ENCODE data around the gene CRLF3.
"Not testable (repeated sequence)": the region's sequence is repeated elsewhere in the genome, so short reads cannot be mapped to it uniquely, and the experiment has no call there.

CRLF3 gene

GRCh38 chr17:30814236-30814635, 10.3 kb downstream of the CRLF3 start:
- not testable (repeated sequence) for DNase-seq (ENCODE audit: low spot score)

GRCh38 chr17:30812218-30813177, 12.0 kb downstream of the CRLF3 start:
- no peak for DNase-seq (ENCODE audit: low spot score)

DNA sequence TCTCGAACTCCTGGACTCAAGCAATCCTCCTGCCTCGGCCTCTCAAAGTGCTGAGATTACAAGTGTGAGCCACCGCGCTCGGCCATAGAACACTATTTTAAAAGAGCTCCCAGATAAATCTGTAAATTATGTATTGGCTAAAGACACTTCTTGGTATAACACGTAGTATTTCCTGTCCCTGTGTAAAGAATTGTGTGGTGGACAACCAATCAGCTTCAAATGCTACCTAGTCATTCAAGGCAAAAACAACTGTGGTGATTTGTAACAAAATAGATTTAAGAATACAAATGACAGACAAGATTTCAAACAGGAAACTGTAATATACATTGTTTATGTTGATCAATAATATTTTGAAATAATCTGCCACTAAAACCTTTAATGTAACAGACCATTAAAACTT, 14.6 kb downstream of the CRLF3 start:
- DNase-seq (ENCODE audit: low spot score), result no peak

- DNase-seq (ENCODE audit: low spot score), result no peak
These were observed 15.7 kb downstream of the CRLF3 start for GRCh38 chr17:30808785-30809286.

GRCh38 chr17:30807896-30808295, 16.6 kb downstream of the CRLF3 start:
- DNase-seq (ENCODE audit: low spot score), result no peak

DNA sequence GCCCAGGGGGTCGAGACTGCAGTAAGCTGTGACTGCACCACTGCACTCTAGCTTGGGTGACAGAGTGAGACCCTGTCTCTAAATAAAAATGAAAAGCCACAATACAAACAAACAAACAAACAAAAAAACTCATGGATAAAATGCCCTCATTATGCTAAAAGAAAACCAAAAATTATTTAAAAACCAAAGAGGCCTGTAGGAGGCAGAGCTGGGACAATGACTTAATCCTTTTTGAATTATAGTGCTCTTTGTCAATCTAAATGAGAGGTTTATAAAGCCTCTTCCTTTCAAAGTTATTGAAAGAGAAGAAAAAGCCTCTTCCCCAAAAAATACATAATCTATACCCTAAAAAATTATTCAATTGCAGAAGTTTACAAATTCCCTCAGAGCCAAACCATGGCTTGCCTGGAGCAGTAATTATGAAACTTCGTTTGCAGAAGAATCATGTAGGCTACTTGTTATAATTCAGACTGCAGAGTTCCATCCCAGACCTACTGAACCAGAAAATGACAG, 18.5 kb downstream of the CRLF3 start:
- no peak for DNase-seq (ENCODE audit: low spot score)

GRCh38 chr17:30801671-30802070, 22.8 kb downstream of the CRLF3 start:
- DNase-seq (ENCODE audit: low spot score), result no peak

- DNase-seq (ENCODE audit: low spot score), result no peak
These were observed 28.5 kb downstream of the CRLF3 start for GRCh38 chr17:30796016-30796415.

DNA sequence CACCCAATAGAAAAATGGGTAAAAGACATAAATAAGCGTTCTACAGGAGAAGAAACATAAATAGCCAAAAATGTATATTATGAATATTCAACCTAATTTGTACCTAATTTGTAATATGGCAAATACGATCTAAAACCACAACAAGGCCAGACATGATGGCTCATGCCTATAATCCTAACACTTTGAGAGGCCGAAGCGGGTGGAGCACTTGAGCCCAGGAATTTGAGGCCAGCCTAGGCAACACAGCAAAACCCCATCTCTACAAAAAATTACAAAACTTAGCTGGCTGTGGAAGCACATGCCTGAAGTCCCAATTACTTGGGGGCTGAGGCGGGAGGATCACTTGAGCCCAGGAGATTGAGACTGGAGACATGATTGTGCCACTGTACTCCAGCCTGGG, 30.1 kb downstream of the CRLF3 start:
- no peak for DNase-seq (ENCODE audit: low spot score)

DNA sequence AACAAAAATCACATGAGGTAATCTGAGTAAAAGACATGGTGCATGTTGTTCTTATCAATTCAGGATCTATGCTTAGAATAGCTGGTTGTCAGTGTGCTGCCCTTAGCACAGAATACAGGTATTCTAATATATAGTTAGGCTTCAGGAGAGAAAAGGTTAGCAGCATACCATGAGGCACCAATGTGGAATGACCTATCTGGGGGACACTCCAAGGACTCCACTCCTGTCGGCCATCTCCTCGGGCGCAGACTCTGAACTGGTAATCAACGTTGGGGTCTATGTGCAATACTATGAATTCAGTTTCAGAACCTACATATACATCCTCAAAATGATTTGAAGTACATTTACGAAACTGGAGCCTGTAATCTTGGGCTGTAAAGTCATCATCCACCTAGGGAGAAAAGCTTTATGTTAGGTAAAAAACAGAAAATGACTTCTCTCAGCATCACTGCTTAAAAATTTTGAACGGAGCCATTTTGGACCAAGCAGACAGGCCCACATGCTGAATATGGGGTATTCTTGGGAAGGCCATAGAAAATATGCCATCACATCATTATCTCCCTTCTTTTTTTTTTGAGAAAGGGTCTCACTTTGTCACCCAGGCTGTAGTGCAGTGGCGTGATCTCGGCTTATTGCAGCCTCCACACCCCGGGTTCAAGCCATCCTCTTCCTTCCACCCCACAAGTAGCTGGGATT, 31.1 kb downstream of the CRLF3 start:
- DNase-seq (ENCODE audit: low spot score), result no peak

DNA sequence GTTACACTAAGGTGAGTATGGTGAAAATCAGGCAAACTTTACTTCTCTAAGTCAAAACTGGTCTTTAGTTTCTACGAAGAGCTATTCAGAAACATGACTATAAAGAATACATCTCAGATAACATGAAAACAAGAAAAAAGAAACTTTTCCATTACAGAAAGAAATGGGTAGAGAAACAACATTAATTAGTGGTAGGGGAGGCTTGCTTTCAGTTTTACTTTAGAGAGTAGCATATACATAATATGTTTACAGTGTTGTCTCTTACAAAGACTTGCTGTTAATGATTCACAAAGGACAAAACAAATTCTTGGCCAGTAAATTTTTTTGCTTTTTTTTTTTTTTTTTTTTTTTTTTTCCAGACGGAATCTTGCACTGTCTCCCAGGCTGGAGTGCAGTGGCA, 34.2 kb downstream of the CRLF3 start:
- DNase-seq (ENCODE audit: low spot score), result no peak

DNA sequence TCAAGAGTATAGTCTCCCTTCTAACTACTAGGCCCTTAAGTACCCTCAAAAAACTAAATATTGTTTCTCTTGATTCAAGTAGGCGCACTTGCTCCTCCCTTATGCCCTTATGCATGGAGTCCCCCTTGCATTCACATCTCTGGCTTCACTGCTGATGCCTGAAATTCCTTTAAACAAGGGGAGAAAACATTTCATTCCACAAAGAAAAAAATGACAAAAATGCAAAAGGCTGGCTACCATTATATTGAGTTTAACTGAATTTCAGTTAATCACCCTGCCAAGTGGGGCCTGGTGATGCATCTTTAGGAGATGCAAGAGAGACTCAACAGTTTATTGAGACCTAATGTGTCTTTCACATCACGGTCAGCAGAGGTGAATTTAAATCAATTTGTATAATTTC, 35.6 kb downstream of the CRLF3 start:
- no peak for DNase-seq (ENCODE audit: low spot score)

GRCh38 chr17:30782206-30782605, 42.3 kb downstream of the CRLF3 start:
- DNase-seq (ENCODE audit: low spot score), result no peak

- no peak for DNase-seq (ENCODE audit: low spot score)
These were observed 44.1 kb downstream of the CRLF3 start for GRCh38 chr17:30780343-30780742.

DNA sequence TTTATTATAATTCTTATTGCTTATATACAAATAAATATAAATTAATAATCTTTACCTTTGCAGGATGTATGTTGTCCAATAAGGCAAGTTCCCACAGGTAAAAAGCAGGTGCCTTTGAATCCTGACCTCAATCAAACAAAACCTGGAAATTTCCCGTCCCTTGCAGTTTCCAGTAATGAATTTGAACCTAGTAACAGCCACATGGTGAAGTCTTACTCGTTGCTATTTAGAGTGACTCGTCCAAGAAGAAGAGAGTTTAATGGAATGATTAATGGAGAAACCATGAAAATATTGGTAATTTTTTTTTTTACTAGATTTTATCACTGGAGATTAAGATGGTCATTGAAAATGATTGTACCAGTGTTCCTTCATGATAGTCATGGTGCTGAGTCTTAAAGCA, 55.7 kb downstream of the CRLF3 start:
- not testable (repeated sequence) for DNase-seq (ENCODE audit: low spot score)

DNA sequence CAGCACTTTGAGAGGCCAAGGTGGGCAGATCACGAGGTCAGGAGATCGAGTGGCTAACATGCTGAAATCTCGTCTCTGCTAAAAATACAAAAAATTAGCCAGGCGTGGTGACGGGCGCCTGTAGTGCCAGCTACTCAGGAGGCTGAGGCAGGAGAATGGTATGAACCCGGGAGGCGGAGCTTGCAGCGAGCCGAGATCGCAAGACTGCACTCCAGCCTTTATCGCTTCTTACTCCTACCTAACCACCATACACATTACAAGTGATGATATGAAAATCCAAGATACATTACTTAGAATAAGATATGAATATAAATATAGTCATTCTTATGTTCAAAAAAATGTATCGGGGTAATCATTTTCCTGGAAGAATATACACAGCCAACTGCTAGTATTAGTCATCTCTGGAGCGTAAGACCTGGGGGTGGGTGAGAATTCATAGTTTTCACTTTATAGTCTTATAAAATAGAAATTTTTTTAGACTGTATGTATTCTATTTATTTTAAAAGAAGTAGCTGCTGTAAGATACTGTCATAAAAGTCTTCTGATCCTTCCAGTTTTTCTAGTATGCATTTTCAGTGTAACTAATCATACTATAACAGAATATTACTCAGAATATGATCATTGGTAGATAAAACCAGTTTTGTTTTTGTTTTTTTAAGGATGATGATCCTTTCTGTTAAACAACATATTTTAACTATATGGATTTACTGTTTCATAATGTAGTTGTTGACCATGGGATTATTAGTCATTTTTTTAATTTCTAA, 56.7 kb downstream of the CRLF3 start:
- DNase-seq (ENCODE audit: low spot score), result not testable (repeated sequence)

GRCh38 chr17:30761060-30761459, 63.4 kb downstream of the CRLF3 start:
- DNase-seq (ENCODE audit: low spot score), result no peak

GRCh38 chr17:30753291-30753690, 71.2 kb downstream of the CRLF3 start:
- DNase-seq (ENCODE audit: low spot score), result not testable (repeated sequence)

- not testable (repeated sequence) for DNase-seq (ENCODE audit: low spot score)
These were observed 73.5 kb downstream of the CRLF3 start for GRCh38 chr17:30750982-30751381.

- DNase-seq (ENCODE audit: low spot score), result not testable (repeated sequence)
These were observed 76.9 kb downstream of the CRLF3 start for GRCh38 chr17:30747621-30748020.

DNA sequence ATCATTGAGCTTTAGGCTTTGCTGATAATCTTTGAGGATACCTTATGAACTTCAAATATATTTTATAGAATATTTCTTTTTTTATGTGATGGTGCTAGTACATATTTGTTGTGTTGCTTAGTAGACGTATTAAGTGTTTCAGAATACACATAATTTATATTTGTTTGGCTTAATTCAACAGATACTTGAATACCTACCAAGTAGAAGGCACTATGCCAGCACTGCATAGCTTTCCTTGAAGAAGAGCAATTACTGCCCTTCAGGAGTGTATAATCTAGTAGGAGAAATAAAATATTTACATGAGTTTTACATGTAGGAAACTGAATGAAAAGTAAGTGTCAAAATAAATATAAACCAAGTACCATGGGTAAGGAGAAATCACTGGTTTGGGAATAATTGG, 81.8 kb downstream of the CRLF3 start:
- not testable (repeated sequence) for DNase-seq (ENCODE audit: low spot score)

GRCh38 chr17:30736371-30736770, 88.1 kb downstream of the CRLF3 start:
- DNase-seq (ENCODE audit: low spot score), result not testable (repeated sequence)

Data from D341Med (cell line).